Adipose tissue (tissue), 3 donors: Measurements from ENCODE around the gene ITPRIPL2. TPM values are rescaled to one million over a fixed set of nuclear protein-coding genes. Genes with fewer than 3 reads are reported as not detected.

Experiments used
- H3K27ac ChIP-seq: one replicate; pipeline ENCODE4 v1.5.1; 2013; ENCODE audit warnings: low read depth, low read length
- WGBS, 3 donors: extraction: QIAGEN DNeasy Blood & Tissue Kit; methylation state at CpG; one replicate each; pipeline ENCODE4 v1.1.7; 2013; 5-methylcytosine and 5-hydroxymethylcytosine counted together
- polyA plus RNA-seq, 3 donors: library from polyadenylated mRNA; stranded (reverse); fragments of 200-250 nt; gene quantifications; one replicate each; pipeline ENCODE4 v1.2.3, GENCODE V29; 2013
- donor health status: healthy with polysubstance abuse.
- donor health status: Bipolar disorder and iron deficiency.
- donor health status: healthy.

ITPRIPL2 gene
- polyA plus RNA-seq, 3 donors, result 7.7 to 29.1 (median 25.4) TPM

DNA sequence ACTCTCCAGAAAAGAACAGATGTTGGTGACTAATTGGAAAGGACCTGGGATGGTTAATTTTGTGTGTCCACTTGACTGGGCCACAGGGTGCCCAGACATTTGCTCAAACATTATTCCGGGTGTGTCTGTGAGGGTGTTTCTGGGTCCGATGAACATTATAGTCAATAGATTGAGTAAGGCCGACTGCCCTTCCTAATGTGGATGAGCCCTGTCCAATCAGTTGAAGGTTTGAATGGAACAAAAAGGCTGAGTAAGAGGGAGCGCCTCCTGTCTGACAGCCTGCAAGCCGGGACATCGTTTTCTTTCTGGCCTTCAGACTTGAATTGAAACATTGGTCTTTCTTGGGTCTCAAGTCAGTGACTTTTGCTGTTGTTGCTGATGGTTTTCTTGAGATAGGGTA lies 22.8 kb upstream of the ITPRIPL2 start:
- 95 to 99% (median 98%) methylated on average over 6 of the region's 6 CpGs for WGBS, 3 donors
- no peak overlapping the region for H3K27ac ChIP-seq

DNA sequence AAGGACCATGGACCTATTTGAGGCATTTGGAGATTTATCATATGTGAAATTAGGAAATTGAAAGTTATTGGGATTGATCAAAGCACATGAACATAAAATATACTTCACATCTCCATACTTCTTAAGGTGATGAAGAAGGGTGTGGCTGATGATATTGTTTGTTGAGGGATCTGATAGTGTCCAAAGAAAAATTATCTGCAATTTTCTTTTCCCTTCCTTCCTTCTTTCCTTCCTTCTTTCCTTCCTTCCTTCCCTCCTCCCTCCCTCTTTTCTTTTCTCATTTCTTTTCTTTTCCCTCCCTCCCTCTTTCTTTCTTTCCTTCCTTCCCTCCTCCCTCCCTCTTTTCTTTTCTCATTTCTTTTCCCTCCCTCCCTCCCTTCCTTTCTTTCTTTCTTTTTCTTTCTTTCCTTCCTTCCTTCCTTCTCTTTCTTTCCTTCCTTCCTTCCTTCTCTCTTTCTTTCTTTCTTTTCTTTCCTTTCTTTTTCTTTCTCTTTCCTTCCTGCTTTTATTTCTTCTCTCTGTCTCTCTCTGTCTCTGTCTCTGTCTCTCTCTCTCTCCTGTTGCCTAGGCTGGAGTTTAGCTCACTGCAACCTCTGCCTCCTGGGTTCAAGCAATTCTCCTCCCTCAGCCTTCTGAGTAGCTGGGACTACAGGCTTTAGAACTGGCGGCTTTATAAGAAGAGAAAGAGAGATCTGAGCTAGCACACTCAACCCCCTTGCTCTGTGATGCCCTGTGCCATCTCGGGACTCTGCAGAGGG lies 20.9 kb upstream of the ITPRIPL2 start:
- 66 to 93% (median 91%) methylated on average over 2 of the region's 2 CpGs for WGBS, 3 donors
- H3K27ac ChIP-seq, result no peak overlapping the region

DNA sequence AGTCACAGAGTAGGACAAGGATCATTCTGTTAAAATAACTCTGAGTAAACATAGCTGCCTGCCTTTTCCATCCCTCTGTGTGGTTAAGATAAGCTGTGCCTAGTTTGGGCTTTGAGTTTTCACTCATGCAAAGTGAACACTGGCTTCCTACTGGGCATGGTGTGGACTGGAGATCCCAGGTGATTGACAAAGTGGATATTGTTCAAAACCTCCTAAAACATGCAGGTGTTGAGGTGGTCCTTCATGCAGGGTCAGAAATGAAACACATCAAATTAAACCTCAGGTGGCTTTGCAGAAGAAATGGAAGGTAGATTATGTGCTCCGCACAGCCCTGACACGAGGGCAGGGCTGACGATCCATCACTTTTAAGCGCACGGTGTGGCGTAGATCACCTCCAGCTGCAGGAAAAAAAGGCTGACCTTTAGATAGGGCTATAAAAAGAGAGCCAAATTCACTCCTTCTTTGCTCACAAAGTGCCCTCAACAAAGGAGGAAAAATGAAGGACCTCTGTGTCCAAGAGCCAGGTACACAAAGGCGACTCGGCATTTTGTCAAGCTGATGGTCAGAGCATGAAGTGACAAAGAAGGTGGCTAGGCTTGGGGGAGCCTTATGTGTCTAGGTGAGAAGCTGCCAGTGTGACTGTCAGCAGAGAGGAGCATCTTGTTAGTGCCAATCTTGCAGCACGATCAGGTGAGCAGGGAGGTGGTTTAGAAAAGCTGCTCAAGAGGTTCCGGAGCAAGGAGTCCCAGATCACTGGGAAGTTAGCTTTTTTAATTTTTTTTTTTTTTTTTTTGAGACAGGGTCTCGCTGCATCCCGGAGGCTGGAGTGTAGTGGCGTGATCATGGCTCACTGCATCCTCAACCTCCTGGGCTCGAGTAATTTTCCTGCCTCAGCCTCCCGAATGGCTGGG lies 19.9 kb upstream of the ITPRIPL2 start:
- H3K27ac ChIP-seq, result no peak overlapping the region
- WGBS, 3 donors, result 72 to 88% (median 86%) methylated on average over 15 of the region's 15 CpGs

DNA sequence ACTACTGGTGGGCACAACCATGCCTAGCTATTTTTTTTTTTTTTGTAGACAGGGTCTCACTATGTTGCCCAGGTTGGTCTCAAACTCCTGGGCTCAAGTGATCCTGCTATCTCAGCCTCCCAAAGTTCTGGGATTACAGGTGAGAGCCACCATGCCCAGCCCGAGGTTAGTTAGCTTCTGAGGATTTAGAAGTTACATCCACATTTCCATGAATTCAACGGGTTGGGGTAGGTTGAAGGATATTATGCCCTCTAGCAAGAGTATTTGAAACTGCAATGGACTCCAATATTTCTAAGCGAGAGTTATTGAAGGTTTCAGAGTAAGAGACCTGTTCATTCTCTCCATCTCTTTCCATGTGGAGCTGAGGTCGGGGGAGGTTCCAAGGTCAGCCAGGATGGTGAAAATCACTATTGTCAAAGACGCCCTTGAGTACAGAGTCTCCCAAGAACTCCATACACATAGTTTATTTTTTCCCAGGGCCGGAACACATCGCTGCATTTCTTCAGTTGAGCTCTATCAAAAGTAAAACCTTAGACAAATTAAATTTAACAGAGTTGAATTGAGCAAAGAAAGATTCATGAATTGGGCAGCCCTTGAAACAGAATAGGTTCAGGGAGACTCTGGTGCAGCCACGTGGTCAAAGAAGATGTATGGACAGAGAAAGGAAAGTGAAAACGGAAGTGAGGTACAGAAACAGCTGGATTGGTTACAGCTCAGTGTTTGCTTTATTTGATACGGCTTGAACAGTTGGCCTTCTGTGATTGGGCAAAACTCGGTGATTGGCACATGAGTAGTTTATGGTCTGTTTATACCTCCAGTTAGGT lies 19.0 kb upstream of the ITPRIPL2 start:
- 61 to 76% (median 75%) methylated on average over 11 of the region's 11 CpGs for WGBS, 3 donors
- H3K27ac ChIP-seq, result no peak overlapping the region

DNA sequence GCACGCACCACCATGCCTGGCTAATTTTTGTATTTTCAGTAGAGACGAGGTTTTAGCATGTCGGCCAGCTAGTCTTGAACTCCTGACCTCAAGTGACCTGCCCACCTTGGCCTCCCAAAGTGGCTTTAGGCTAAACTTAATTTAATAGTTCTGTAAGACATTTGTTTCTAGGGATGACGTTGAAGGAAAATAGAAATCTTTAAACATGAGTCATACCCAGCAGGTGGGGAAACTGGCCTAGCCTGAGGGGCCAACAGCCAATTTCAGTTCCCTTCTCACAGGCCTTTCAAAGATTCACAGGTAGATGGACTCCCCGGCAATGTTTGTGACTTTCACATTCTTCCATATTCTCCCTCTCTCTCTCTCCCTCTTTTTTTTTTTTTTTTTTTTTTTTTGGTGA lies 18.1 kb upstream of the ITPRIPL2 start:
- H3K27ac ChIP-seq, result no peak overlapping the region
- WGBS, 3 donors, result 83 to 90% (median 89%) methylated on average over 5 of the region's 5 CpGs

DNA sequence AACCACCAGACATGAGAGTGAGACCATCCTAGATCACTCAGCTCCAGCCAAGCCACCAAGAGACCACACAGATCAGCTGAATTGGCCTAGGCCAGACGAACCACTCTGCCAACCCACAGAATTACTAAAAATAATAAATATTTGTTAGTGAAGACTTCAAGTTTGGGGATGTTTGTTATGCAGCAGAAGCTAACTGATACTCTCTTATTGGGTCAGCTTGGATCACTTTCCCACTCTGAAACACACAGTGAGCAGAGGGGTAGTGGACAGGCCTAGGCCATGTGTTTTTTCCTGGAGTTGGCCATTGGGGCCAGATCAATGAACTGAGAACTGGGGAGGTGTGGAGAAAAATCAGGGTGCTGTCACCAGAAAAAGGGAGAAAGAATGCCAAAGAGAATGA lies 15.6 kb upstream of the ITPRIPL2 start:
- no peak overlapping the region for H3K27ac ChIP-seq
- 86 to 95% (median 90%) methylated on average over 1 of the region's 1 CpG for WGBS, 3 donors

DNA sequence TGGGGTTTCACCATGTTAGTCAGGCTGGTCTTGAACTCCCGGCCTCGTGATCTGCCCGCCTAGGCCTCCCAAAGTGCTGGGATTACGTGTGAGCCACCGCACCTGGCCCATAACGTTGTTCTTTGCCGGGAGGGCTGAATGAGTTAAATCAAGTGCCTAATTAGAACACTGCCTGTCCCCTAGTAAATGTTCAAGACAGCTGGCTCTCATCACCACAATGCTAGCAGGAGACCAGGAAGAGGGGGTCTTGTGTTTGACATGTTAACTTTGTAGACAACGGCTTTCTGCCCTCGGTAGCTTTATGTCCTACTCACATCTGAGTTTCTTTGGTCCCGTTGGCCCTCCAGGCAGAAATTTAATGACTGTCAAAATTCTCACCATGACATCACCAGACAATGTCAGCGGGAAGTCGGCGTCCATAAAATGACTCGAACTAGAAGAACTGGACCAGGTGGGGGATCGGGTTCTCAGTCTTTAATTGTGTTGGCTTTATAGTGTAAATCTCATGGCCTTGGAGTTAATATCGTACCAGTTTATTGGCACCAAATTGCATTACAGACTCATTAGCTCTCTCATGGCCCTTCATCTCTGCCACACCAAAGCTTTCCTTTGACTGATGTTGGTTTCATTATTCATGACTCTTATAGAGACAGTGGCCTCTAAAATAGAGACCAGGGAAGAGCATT lies 11.4 kb upstream of the ITPRIPL2 start:
- no peak overlapping the region for H3K27ac ChIP-seq
- WGBS, 3 donors, result 70 to 82% (median 72%) methylated on average over 16 of the region's 16 CpGs

DNA sequence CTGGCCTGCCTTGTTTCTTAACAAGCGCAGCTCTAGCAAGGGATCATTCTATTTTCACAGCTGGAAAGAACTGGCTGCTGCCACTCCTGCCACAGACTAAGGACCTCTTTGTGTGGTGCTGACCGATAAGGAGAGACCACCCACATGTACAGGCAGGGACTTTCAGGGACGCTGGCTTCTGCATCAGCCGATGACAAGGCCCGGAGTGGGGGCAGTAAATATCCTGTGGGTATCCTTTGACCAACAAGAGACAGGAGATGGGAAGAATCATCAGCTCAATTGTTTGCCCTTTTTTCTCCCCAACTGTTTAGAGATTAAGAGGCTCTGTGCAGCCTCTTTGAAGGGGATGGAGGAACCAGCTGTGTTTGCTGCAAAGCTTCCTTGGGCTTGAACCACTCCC lies 9.2 kb upstream of the ITPRIPL2 start:
- 84 to 86% (median 84%) methylated on average over 5 of the region's 5 CpGs for WGBS, 3 donors

DNA sequence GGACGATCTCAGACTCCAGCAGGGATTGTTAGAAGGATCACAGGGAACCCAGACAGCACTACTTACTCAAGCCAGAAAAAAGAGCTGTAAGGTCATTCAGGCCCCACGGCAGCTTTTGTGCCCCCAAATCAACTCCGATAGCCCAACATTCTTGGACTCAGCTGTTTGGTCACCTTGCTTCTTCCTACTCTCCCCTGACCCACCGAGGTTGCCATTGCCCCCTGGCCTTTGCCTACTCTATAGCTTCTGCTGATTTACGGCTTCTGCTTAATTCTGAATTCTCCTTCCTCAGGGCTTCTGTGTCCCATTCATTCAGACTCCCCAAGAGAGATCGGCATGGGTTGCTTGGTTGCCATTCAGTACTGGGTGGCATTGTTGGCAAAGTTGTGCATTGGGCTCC lies 8.6 kb upstream of the ITPRIPL2 start:
- WGBS, 3 donors, result 85 to 94% (median 88%) methylated on average over 6 of the region's 6 CpGs

More for the DNA sequence above, 9.2 kb upstream of the ITPRIPL2 start:
- H3K27ac ChIP-seq, result no peak overlapping the region

DNA sequence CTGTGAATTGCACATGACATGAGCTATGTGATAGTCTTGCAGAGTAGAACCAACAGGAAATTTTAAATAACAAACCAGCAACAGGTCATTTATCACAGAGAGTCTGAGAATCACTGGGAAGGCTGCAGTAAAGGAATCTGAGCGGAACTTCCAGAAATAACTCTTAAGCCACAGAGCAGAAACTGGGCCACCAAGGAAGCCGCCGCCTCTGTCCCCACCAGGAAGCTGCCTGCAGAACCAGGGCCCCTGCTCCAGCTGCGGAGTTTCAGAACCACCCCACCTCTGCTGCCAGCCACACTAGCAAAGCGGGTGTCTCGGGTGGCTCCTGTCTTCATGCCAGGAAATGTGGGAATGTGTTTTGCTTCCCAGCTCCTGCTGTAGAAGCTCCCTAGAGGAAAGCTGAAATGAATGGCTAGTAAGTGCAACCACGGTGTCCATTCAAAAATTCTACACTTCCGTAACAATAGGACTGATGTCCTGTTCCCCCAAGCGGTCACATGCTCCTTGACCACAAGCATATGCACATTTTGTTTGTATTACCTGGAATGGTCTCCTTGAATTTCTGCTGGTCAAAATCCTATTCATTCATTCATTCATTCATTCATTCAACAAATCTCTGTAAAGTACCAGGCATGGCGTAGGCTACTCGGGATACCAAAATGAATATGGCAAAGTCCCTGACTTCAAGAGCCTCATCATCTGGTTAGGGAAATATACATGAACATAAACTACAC lies 7.7 kb upstream of the ITPRIPL2 start:
- 55 to 75% (median 56%) methylated on average over 11 of the region's 11 CpGs for WGBS, 3 donors
- no peak overlapping the region for H3K27ac ChIP-seq

More for the DNA sequence above, 8.6 kb upstream of the ITPRIPL2 start:
- no peak overlapping the region for H3K27ac ChIP-seq

DNA sequence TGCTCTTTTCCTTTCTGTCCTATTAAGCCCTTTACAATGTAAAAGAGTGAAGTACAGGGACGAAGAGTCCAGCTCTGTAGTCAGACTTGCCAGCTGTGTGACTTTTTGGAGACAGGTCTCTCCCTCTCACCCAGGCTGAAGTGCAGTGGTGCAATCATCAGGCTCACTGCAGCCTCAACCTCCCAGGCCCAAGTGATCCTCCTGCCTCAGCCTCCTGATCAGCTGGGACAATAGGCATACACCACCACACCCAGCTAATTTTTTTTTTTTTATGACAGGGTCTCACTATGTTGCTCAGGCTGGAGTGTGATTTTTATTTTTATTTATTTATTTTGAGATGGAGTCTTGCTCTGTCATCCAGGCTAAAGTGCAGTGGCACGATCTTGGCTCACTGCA lies 7.1 kb upstream of the ITPRIPL2 start:
- no peak overlapping the region for H3K27ac ChIP-seq
- WGBS, 3 donors, result 91 to 98% (median 96%) methylated on average over 2 of the region's 2 CpGs

DNA sequence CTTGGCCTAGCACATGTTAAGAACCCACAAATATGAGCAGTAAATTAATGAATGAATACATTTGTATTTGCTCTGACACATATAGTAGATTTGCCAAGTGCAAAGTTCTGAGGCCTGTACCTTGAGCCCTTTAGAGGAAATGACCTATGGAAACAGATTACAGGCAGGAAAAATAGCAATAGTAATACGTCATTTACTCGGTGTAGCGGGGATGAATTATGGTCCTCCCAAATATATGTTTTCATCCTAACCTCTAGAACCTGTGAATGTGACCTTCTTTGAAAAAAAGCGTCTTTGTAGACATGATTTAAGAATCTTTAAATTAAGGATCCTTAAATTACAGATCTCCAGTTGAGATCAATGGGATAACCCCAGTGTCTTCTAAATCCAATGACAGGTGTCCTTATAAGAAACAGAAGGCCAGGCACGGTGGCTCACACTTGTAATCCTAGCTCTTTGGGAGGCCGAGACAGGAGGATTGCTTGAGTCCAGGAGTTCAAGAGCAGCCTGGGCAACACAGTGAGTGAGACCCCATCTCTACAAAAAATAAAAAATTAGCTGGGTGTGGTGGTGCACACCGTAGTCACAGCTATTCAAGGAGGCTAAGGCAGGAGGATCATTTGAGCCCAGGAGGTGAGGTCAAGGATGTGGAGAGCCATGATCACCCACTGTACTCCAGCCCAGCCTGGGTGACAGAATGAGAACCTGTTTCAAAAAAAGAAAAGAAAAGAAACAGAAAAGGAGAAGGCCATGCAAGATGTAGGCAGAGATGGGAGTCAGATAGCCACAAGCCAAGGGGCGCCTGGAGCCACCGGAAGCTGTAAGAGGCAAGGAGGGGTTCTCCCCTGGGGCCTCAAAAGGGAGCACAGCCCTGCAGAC lies 5.1 kb upstream of the ITPRIPL2 start:
- WGBS, 3 donors, result 76 to 94% (median 85%) methylated on average over 9 of the region's 9 CpGs
- no peak overlapping the region for H3K27ac ChIP-seq

DNA sequence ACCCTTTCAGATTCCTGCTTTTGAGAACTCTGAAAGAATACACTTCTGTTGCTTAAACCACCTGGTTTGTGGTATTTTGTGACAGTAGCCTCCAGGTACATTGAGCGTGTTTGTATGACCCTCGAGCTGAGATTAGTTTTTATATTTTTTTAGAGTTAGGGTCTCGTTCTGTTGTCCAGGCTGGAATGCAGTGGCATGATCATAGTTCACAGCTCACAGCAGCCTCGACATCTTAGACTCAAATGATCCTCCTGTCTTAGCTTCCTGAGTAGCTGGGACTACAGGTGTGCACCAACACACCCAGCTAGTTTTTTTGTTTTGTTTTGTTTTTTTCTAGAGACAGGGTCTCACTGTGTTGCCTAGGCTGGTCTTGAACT lies 4.5 kb upstream of the ITPRIPL2 start:
- 86 to 91% (median 90%) methylated on average over 4 of the region's 4 CpGs for WGBS, 3 donors
- no peak overlapping the region for H3K27ac ChIP-seq

DNA sequence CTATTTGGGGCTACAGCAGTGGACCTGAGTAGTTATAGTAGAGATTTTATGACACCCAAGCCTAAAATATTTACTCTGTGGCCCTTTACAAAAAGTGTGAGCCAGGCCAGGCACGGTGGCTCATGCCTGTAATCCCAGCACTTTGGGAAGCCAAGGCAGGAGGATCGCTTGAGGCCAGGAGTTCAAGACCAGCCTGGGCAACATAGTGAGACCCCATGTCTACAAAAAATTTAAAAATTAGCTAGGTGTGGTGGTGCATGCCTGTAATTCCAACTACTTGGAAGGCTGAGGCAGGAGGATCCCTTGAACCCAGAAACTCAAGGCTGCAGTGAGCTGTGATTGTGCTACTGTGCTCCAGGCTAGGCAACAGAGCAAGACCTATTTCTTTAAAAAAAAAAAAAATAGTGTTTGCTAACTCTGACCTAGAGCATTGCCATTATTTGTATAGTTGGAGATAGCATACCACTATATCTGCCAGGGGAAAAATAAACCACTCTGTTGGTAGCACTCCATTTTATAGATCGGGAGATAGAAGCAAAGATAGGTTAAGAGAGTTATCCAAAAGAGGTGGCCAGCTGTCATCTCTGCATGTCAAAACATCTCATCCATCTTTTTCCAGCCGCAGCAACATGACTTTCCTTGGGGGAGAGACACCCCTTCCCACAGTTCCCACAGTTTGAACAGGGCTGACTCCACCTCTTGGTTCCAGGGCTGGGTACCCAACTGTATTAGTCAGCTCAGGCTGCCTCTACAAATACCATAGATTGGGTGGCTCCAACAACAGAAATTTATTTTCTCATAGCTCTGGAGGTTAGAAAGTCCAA lies 3.0 kb upstream of the ITPRIPL2 start:
- WGBS, 3 donors, result 56 to 94% (median 91%) methylated on average over 4 of the region's 4 CpGs
- no peak overlapping the region for H3K27ac ChIP-seq

DNA sequence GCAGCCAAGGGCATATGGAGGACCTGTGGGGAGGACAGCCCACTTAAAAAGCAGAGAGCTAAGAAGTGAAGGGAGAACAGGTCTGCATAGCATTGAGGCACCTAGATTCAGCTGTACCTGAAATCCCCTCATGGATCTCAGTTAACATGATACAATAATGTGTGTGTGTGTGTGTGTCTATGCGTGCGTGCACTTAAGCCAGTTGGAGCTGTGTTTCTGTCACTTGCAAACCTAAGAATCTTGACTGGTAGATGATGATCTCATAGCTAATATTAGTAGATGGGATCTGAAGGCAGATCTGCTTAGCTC lies 1.7 kb upstream of the ITPRIPL2 start:
- 92 to 98% (median 98%) methylated on average over 2 of the region's 2 CpGs for WGBS, 3 donors
- no peak overlapping the region for H3K27ac ChIP-seq
